HG02938 (cell line): Measurements from ENCODE around the gene MARCHF10.

ENCODE experiments used
- ATAC-seq: cut with Tn5 transposase; IDR thresholded peaks from one replicate; pipeline ENCODE4 v1.9.1; 2021; ENCODE audit warnings: mild to moderate bottlenecking, moderate library complexity; ENCODE audit not compliant: unreplicated experiment

Gene MARCHF10

GRCh38 chr17:62681061-62681938, 126.8 kb downstream of the MARCHF10 start:
- ATAC-seq, result no peak

- no peak for ATAC-seq
These were observed 127.5 kb downstream of the MARCHF10 start for GRCh38 chr17:62680541-62681052.

GRCh38 chr17:62679866-62680377, 128.2 kb downstream of the MARCHF10 start:
- no peak for ATAC-seq

- no peak for ATAC-seq
These were observed 129.7 kb downstream of the MARCHF10 start for GRCh38 chr17:62678214-62678919.

GRCh38 chr17:62676952-62677596, 131.0 kb downstream of the MARCHF10 start:
- no peak for ATAC-seq

GRCh38 chr17:62676231-62676943, 131.7 kb downstream of the MARCHF10 start:
- no peak for ATAC-seq

- ATAC-seq, result no peak
These were observed 132.4 kb downstream of the MARCHF10 start for GRCh38 chr17:62675701-62676100.

- ATAC-seq, result no peak
These were observed 132.9 kb downstream of the MARCHF10 start for GRCh38 chr17:62675260-62675659.

GRCh38 chr17:62674841-62675240, 133.3 kb downstream of the MARCHF10 start:
- no peak for ATAC-seq

- no peak for ATAC-seq
These were observed 133.8 kb downstream of the MARCHF10 start for GRCh38 chr17:62674363-62674739.

GRCh38 chr17:62673614-62674362, 134.3 kb downstream of the MARCHF10 start:
- no peak for ATAC-seq

GRCh38 chr17:62672957-62673356, 135.2 kb downstream of the MARCHF10 start:
- ATAC-seq, result no peak

GRCh38 chr17:62671553-62671952, 136.6 kb downstream of the MARCHF10 start:
- no peak for ATAC-seq

- ATAC-seq, result no peak
These were observed 137.8 kb downstream of the MARCHF10 start for GRCh38 chr17:62670202-62670821.

- ATAC-seq, result no peak
These were observed 139.9 kb downstream of the MARCHF10 start for GRCh38 chr17:62668091-62668804.

GRCh38 chr17:62666801-62667591, 141.1 kb downstream of the MARCHF10 start:
- ATAC-seq, result no peak

GRCh38 chr17:62666061-62666800, 141.9 kb downstream of the MARCHF10 start:
- ATAC-seq, result no peak
